ENCODE results near the gene TACO1. TPM values are rescaled to one million over a fixed set of nuclear protein-coding genes. Genes with fewer than 3 reads are reported as not detected.

Gene TACO1
- total and polyA plus RNA-seq, 2 of the 8 experiments (the other 6 are each of a cell fraction or from before 2014, with no cell fraction given) = 19.1 to 23.6 TPM

- no peak for TF ChIP-seq CHD7 (IDR thresholded peaks at IDR 0.05; ENCODE audit: insufficient replicate concordance, low read length)
- TF ChIP-seq SP1 (IDR thresholded peaks at IDR 0.05; ENCODE audit: low read depth, low read length) = no peak
Observed at GRCh38 chr17:63611354-63611753, 10.7 kb downstream of the TACO1 start (continued).
